HAP-1 (cell line): ENCODE measurements around the gene TTC28.

Experiments used
- DNase-seq, 2 experiments: peaks; one replicate each; pipeline ENCODE4 v3.0.0-alpha.2; 2016 to 2020; ENCODE audit warnings: low spot score in 2 of 2
- H3K27me3 ChIP-seq: fragments of 250-450 bp; sonication (Bioruptor Pico); 2 replicates; pipeline ENCODE4 v1.5.1; 2020; ENCODE audit warnings: low read depth, mild to moderate bottlenecking, moderate library complexity
- H3K36me3 ChIP-seq: fragments of 250-450 bp; sonication (Bioruptor Pico); replicated peaks from 2 replicates; pipeline ENCODE4 v1.5.1; 2020; ENCODE audit warnings: mild to moderate bottlenecking
- H3K4me1 ChIP-seq: fragments of 250-450 bp; sonication (Bioruptor Pico); 2 replicates; pipeline ENCODE4 v1.5.1; 2020; ENCODE audit warnings: mild to moderate bottlenecking
- H3K4me3 ChIP-seq: fragments of 250-450 bp; sonication (Bioruptor Pico); 2 replicates; pipeline ENCODE4 v1.5.1; 2020; ENCODE audit warnings: mild to moderate bottlenecking, moderate library complexity
- H3K9me3 ChIP-seq: fragments of 250-450 bp; sonication (Bioruptor Pico); 2 replicates; pipeline ENCODE4 v1.5.1; 2020; ENCODE audit warnings: mild to moderate bottlenecking, moderate library complexity
- in situ Hi-C: fragments of 300-500 bp; cut with MboI; formaldehyde crosslinking; loops from 3 replicates; pipeline ENCODE4 v1.14.3; 2020; ENCODE audit warnings: low sequenced_read_pairs, inconsistent platforms, mixed read lengths

TTC28 gene

GRCh38 chr22:28254396-28254795 lies 425.2 kb downstream of the TTC28 start:
- Histone ChIP-seq H3K27me3 (no peaks in the 10 kb centered on the region), H3K9me3 (no peaks in the 10 kb centered on the region), H3K4me1 (peaks cover 2% of the 10 kb centered on the region; the same call in 1 of the 2 replicates), H3K36me3 (no peaks in the 10 kb centered on the region), H3K4me3 (no peak overlapping the region)
- DNase-seq, result no peak
- in situ Hi-C loops, result no loop called here

DNA sequence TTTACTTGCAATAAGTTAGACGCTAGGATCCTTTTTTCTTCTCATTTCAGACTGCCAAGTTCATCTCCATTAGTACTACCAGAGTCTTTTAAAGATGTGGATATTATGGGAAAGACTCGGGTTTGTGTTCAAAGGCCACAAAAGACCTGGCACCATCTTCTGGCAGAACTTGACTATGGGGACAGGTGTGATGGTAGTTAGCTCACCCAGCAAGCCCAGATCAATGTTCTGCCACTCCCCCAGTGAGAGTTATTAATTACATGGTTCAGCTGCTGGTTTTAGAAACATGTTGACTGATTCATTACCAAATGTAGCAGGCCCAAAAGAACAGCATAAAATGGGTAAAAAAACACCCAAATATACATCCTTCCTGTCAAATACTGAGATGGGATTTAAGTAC lies 427.1 kb downstream of the TTC28 start:
- in situ Hi-C loops, result no loop called here
- Histone ChIP-seq H3K27me3 (no peaks in the 10 kb centered on the region), H3K9me3 (no peaks in the 10 kb centered on the region), H3K4me1 (peaks cover 21% of the 10 kb centered on the region), H3K36me3 (no peaks in the 10 kb centered on the region), H3K4me3 (no peak overlapping the region)
- DNase-seq, result no peak

DNA sequence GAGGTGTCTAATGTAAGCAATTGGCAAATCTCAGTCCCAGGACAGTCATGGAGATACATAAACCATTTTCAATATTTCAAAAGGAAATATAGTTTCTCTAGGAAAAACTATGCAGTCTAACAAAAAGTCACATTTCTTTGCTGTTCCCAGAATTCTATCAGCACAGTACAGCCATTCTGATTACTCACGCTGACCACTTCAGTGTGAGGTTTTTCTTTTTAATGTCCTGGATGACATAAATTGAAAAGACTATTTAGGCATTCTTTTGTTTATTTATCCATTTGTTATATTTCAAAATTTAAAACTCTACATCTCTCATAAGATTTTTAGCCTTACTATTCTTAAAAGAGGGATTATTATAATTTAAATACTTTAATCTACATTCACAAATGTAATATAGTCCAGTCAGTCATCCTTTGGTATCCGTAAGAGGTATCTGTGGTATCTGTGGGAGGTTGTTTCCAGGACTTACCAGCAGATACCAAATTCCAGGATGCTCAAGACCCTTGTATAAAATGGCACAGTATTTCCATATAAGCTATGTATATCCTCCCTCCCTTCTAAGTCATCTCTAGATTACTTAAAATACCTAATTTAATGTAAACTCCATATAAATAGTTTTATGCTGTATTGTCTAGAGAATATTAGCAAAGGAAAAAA lies 429.5 kb downstream of the TTC28 start:
- H3K27me3 ChIP-seq, result no peaks in the 10 kb centered on the region
- in situ Hi-C loops, result no loop called here
- DNase-seq, result no peak

DNA sequence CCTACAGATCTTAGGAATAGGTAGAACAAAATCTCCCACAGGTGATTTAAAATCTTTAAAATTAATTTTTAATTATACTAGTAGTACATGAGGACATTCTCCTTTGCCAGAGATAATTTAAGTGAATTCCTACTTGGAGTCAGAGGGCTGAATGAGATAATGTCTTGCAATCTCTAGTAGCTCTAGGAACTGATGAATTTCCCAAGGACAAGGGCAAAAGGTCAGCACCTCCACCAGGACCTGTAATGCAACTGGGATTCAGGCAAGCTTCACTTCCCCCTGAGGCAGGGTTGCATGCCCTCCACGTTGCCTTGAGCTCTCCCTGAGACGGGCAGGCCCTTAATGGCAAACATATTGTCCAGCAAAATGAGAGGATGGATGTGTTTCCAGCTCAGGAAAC lies 430.2 kb downstream of the TTC28 start:
- in situ Hi-C loops, result no loop called here

More for the DNA sequence above, 429.5 kb downstream of the TTC28 start:
- Histone ChIP-seq H3K4me3 (no peak overlapping the region), H3K4me1 (peaks cover 36% of the 10 kb centered on the region), H3K36me3 (no peaks in the 10 kb centered on the region), H3K9me3 (no peaks in the 10 kb centered on the region)

DNA sequence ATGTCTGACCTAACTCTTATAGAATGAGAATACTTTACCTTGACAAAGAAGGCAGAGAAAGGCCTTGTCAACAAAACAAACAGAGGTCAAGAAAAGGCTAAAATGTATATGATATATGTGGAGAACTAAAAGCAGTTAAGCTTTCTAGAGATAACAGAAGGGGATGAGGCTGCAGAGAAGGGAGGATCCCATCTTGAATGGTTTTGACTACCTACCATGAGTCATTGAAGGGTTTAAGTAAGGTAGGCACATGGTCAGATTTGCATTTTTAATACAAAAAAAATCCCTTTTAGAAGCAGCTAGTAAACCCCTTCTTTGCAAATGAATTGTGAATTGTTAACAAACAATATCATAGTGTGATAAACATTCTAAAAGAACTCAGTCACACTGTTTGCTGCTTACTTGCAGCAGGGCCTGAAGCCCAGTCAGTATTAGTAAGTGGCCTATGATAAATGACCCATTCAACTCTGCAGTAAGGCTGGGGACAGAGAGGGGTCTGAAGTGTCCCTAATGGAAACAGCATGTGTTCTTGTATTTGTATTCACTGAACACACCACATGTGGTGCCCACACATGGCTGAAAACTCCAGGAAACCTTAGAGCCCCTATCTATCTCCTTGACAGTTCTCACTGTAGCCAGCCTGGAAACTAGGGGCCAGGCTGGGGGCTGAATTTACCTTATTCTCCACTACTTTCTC lies 431.8 kb downstream of the TTC28 start:
- peaks cover 36% of the 10 kb centered on the region for H3K4me1 ChIP-seq
- in situ Hi-C loops, result no loop called here
- no peaks in the 10 kb centered on the region for H3K9me3 ChIP-seq
- H3K36me3 ChIP-seq, result no peaks in the 10 kb centered on the region
- H3K27me3 ChIP-seq, result no peaks in the 10 kb centered on the region
- DNase-seq, result peak; percentile 54 to 75
- H3K4me3 ChIP-seq, result no peak overlapping the region

More for the DNA sequence above, 430.2 kb downstream of the TTC28 start:
- H3K4me3 ChIP-seq, result no peak overlapping the region
- H3K27me3 ChIP-seq, result no peaks in the 10 kb centered on the region
- H3K4me1 ChIP-seq, result peaks cover 36% of the 10 kb centered on the region
- no peaks in the 10 kb centered on the region for H3K9me3 ChIP-seq
- no peaks in the 10 kb centered on the region for H3K36me3 ChIP-seq
- no peak for DNase-seq

- Histone ChIP-seq H3K36me3 (no peaks in the 10 kb centered on the region), H3K9me3 (no peaks in the 10 kb centered on the region), H3K27me3 (no peaks in the 10 kb centered on the region), H3K4me1 (peaks cover 39% of the 10 kb centered on the region), H3K4me3 (no peak overlapping the region)
- in situ Hi-C loops, result no loop called here
- no peak for DNase-seq
These were observed 432.5 kb downstream of the TTC28 start for GRCh38 chr22:28247136-28247535.

DNA sequence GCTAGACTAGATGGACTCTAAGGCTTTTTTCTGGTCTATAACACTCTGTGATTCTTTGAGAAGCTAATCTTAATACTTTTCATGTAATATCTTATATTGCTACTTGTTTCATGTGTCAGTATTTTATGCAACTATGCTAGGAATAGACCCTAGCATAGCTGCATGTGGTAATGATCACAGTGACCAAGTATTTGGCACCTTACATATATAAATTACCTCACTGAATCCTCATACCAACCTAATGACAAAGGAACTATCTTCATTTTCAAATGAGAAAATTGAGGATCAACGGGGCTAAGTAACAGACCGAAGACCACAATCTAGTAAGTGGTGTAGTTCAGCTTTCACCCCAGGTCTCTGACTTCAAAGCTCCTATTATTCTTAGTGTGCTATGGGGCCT lies 433.2 kb downstream of the TTC28 start:
- no peak for DNase-seq
- in situ Hi-C loops, result no loop called here
- H3K4me1 ChIP-seq, result peaks cover 42% of the 10 kb centered on the region
- H3K27me3 ChIP-seq, result no peaks in the 10 kb centered on the region
- no peak overlapping the region for H3K4me3 ChIP-seq
- H3K9me3 ChIP-seq, result no peaks in the 10 kb centered on the region
- no peaks in the 10 kb centered on the region for H3K36me3 ChIP-seq

DNA sequence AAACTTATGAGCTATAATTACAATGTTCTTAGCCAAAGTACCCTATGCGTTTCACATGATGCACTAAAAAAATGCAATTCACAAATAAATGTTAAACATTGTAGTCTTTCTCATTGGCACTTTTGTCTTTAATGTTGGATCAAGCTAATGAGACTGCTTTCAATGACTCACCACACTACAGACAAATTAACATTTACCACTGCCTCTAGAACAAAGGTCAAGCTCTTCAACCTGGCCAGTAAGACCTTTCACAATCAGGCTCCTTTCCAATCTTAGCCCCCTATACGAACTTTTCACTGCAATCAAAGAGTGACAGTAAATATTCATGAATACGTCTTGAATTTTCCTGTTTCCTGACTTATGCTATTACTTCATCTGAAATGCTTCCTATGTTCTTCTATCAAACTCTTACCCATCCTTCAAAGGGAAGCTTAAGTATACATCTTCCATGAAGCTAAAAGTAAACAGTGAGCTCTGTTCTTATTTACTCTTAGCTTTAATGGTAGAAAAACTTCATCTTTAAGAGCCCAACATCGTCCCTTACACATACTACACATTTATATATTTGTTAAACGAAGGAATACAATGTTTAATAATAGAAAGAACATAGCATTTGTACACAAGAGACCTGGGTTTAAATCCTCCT lies 433.9 kb downstream of the TTC28 start:
- no peak for DNase-seq
- in situ Hi-C loops, result no loop called here
- peaks cover 44% of the 10 kb centered on the region for H3K4me1 ChIP-seq
- no peaks in the 10 kb centered on the region for H3K27me3 ChIP-seq
- no peak overlapping the region for H3K4me3 ChIP-seq
- H3K36me3 ChIP-seq, result no peaks in the 10 kb centered on the region
- H3K9me3 ChIP-seq, result no peaks in the 10 kb centered on the region

- H3K27me3 ChIP-seq, result no peaks in the 10 kb centered on the region
These were observed 434.9 kb downstream of the TTC28 start for GRCh38 chr22:28244757-28245156.

DNA sequence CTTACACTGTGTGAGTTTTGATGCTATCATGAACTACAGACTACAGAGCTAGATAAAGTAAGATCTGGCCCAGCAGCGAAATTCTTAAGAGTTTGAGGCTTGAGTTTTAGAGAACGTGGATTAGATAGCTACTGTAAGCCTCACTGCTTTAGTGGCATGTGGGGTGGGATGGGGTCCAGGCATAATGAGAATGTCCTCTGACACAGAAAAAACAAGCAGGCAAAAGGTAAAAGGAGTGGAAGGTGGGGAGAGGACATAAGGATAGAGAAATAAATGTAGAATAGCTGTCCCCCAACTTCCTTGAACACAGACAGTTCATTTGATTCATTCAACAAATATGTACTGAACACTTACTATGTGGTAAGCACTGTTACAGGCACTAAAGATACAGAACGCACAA lies 436.1 kb downstream of the TTC28 start:
- no peaks in the 10 kb centered on the region for H3K9me3 ChIP-seq
- no peaks in the 10 kb centered on the region for H3K27me3 ChIP-seq
- in situ Hi-C loops, result no loop called here
- H3K4me1 ChIP-seq, result peaks cover 38% of the 10 kb centered on the region
- no peaks in the 10 kb centered on the region for H3K36me3 ChIP-seq
- no peak overlapping the region for H3K4me3 ChIP-seq
- DNase-seq, result no peak

More at GRCh38 chr22:28244757-28245156, 434.9 kb downstream of the TTC28 start:
- Histone ChIP-seq H3K36me3 (no peaks in the 10 kb centered on the region), H3K4me3 (no peak overlapping the region), H3K4me1 (peaks cover 49% of the 10 kb centered on the region), H3K9me3 (no peaks in the 10 kb centered on the region)
- DNase-seq, result no peak
- in situ Hi-C loops, result no loop called here

DNA sequence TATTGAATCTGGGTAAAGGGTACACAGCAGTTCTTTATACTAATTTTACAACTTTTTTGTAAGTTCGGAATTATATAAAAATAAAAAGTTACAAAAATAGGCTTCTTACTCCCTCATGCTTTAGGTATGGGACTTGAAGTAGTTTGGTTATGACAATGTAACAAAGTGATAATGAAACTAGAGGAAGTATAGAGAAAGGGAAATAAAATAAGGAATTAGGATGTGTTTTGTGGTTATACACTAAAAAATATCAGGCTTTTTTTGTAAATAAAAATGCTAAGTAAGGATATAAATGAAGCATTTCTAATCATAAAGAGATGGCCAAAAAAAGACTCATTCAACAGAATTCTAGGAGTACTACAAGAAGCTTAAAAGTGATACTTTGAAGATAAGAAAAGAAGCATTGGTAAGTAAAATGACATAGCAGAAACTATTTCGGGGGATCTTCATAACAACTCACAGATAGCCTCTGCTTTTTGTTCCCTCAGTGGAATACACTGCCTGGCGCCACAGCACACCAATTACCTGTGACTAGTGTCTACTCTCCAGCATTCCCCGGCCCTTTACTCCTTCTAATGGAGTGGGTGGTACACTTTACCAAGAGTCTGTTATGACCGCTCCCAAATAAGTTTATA lies 437.9 kb downstream of the TTC28 start:
- in situ Hi-C loops, result no loop called here
- Histone ChIP-seq H3K36me3 (no peaks in the 10 kb centered on the region), H3K9me3 (no peaks in the 10 kb centered on the region), H3K4me1 (peaks cover 22% of the 10 kb centered on the region), H3K27me3 (no peaks in the 10 kb centered on the region), H3K4me3 (no peak overlapping the region)
- DNase-seq, result no peak

- Histone ChIP-seq H3K9me3 (no peaks in the 10 kb centered on the region), H3K27me3 (no peaks in the 10 kb centered on the region), H3K4me3 (no peak overlapping the region), H3K36me3 (no peaks in the 10 kb centered on the region), H3K4me1 (peaks cover 18% of the 10 kb centered on the region)
- no peak for DNase-seq
- in situ Hi-C loops, result no loop called here
These were observed 439.7 kb downstream of the TTC28 start for GRCh38 chr22:28239941-28240340.

DNA sequence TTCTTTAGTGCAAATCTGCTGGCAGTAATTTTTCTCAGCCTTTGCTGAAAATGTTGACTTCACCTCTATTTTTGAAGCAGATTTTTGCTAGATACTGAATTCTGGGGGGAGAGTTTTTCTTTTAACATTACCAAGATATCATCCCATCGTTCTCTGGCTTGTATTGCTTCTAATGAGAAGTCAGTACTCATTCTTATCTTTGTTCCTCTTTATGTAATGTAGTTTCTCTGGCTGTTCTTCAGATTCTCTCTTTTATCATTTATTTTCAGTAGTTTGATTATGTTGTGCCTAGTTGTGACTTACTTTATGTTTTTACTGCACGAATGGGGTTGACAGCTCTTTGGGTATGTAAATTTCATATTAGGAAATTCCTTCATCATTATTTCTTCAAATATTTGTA lies 441.9 kb downstream of the TTC28 start:
- peaks cover 26% of the 10 kb centered on the region for H3K4me1 ChIP-seq
- H3K36me3 ChIP-seq, result no peaks in the 10 kb centered on the region
- DNase-seq, result no peak
- in situ Hi-C loops, result no loop called here
- no peak overlapping the region for H3K4me3 ChIP-seq
- H3K27me3 ChIP-seq, result no peaks in the 10 kb centered on the region
- H3K9me3 ChIP-seq, result no peaks in the 10 kb centered on the region

- H3K9me3 ChIP-seq, result no peaks in the 10 kb centered on the region
- no peak for DNase-seq
- in situ Hi-C loops, result no loop called here
- no peak overlapping the region for H3K4me3 ChIP-seq
- H3K27me3 ChIP-seq, result no peaks in the 10 kb centered on the region
- no peaks in the 10 kb centered on the region for H3K36me3 ChIP-seq
- H3K4me1 ChIP-seq, result peaks cover 27% of the 10 kb centered on the region
These were observed 442.5 kb downstream of the TTC28 start for GRCh38 chr22:28237112-28237511.
